Mesendoderm (in vitro differentiated cells): ENCODE measurements around the gene TACC3.

Source experiments
- DNase-seq: peaks from one replicate; pipeline ENCODE4 v3.0.0; 2013
- H2AK5ac ChIP-seq: 2 replicates; pipeline ENCODE4 v1.6.1; 2013; ENCODE audit warnings: low read length, inconsistent platforms
- H2BK120ac ChIP-seq: 2 replicates; pipeline ENCODE4 v1.6.1; 2013; ENCODE audit warnings: low read depth, mild to moderate bottlenecking, low read length, moderate library complexity, mixed read lengths
- H2BK15ac ChIP-seq: replicated peaks from 2 replicates; pipeline ENCODE4 v1.6.1; 2013; ENCODE audit warnings: low read depth, mild to moderate bottlenecking, moderate library complexity
- H2BK5ac ChIP-seq: 2 replicates; pipeline ENCODE4 v1.6.1; 2013; ENCODE audit warnings: low read length, inconsistent platforms
- H3K18ac ChIP-seq: 2 replicates; pipeline ENCODE4 v1.6.1; 2013; ENCODE audit warnings: mild to moderate bottlenecking, low read length, mixed read lengths
- H3K23ac ChIP-seq: one replicate; pipeline ENCODE4 v1.6.1; 2013; ENCODE audit warnings: low read length
- H3K27ac ChIP-seq: 2 replicates; pipeline ENCODE4 v1.5.1; 2013; ENCODE audit warnings: low read depth, mild to moderate bottlenecking, inconsistent platforms, low read length, moderate library complexity
- H3K27me3 ChIP-seq: 2 replicates; pipeline ENCODE4 v1.6.1; 2013; ENCODE audit warnings: low read length, control low read depth, mild to moderate bottlenecking, inconsistent platforms; ENCODE audit not compliant: insufficient read depth, poor library complexity
- H3K36me3 ChIP-seq: 2 replicates; pipeline ENCODE4 v1.6.1; 2013; ENCODE audit warnings: low read length, inconsistent platforms; ENCODE audit not compliant: control insufficient read depth, insufficient read depth
- H3K4ac ChIP-seq: one replicate; pipeline ENCODE4 v1.6.1; 2013; ENCODE audit warnings: low read depth, mild to moderate bottlenecking, low read length, moderate library complexity
- H3K4me1 ChIP-seq: 2 replicates; pipeline ENCODE4 v1.6.1; 2013; ENCODE audit warnings: low read depth, low read length, inconsistent platforms; ENCODE audit not compliant: control insufficient read depth
- H3K4me2 ChIP-seq: 2 replicates; pipeline ENCODE4 v1.6.1; 2013; ENCODE audit warnings: low read length
- H3K4me3 ChIP-seq: 2 replicates; pipeline ENCODE4 v1.5.1; 2013; ENCODE audit warnings: mild to moderate bottlenecking, low read length
- H3K56ac ChIP-seq: one replicate; pipeline ENCODE4 v1.6.1; 2013; ENCODE audit warnings: low read length
- H3K79me1 ChIP-seq: 2 replicates; pipeline ENCODE4 v1.6.1; 2013; ENCODE audit warnings: low read length, inconsistent platforms
- H3K79me2 ChIP-seq: 2 replicates; pipeline ENCODE4 v1.6.1; 2013; ENCODE audit warnings: mild to moderate bottlenecking, low read length; ENCODE audit not compliant: control insufficient read depth, insufficient read depth
- H3K9ac ChIP-seq: 2 replicates; pipeline ENCODE4 v1.6.1; 2013; ENCODE audit warnings: low read length, inconsistent platforms
- H4K5ac ChIP-seq: one replicate; pipeline ENCODE4 v1.6.1; 2013; ENCODE audit warnings: low read length
- H4K8ac ChIP-seq: one replicate; pipeline ENCODE4 v1.6.1; 2013; ENCODE audit warnings: low read depth, mild to moderate bottlenecking, control low read depth, low read length, moderate library complexity
- WGBS: extraction: QIAGEN DNeasy Blood & Tissue Kit; methylation state at CpG from one replicate; pipeline ENCODE4 v1.1.7; 2013; ENCODE audit warnings: low lambda C conversion rate, missing lambda C conversion rate; ENCODE audit not compliant: insufficient coverage; ENCODE audit errors: extremely low coverage; 5-methylcytosine and 5-hydroxymethylcytosine counted together

TACC3 gene

DNA sequence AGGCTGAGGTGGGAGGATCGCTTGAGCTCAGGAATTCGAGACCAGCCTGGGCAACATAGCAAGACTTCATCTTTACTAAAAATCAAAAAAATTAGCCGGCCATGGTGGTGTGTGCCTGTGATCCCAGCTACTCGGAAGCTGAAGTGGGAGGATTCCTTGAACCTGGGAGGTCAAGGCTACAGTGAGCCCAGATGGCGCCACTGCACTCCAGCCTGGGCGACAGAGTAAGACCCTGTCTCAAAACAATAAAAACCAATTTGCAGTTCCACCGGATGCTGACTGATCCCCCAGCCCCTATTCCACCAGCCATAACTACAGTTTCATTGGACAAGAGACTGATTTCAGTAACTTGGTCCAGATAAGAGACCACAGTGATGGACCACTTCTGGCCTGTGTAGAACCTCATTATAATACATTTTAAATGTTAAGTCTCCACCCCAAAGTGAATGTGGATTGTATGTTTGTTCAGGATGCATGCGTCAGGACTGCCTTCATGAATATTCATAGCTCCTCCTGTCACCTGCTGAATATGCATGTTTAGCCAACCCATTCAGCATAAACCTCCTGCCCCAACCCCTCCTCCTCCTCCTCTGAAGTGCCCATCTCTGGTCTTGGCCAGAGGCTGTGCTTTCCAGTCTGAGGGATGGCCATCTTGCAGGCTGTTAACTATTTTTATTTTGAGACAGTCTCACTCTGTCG is 6.9 kb upstream of the TACC3 start:
- peak; percentile 71 for DNase-seq
- H3K23ac ChIP-seq, result no peak overlapping the region
- WGBS, result no CpG with 5 or more reads among the region's 9 CpGs
- no peak overlapping the region for H2BK5ac ChIP-seq
- no peak overlapping the region for H4K5ac ChIP-seq
- peak overlapping the region; percentile 15 for H3K56ac ChIP-seq
- H2BK15ac ChIP-seq, result no peak overlapping the region
- peaks cover 2% of the 10 kb centered on the region for H3K36me3 ChIP-seq
- H3K18ac ChIP-seq, result no peak overlapping the region
- H3K27me3 ChIP-seq, result no peaks in the 10 kb centered on the region
- H3K4me3 ChIP-seq, result no peak overlapping the region
- H3K79me2 ChIP-seq, result peaks cover 17% of the 10 kb centered on the region
- H3K4me1 ChIP-seq, result no peaks in the 10 kb centered on the region
- H2BK120ac ChIP-seq, result no peak overlapping the region
- H3K4ac ChIP-seq, result no peak overlapping the region
- peaks cover 15% of the 10 kb centered on the region for H3K79me1 ChIP-seq
- no peak overlapping the region for H4K8ac ChIP-seq
- no peak overlapping the region for H2AK5ac ChIP-seq
- H3K4me2 ChIP-seq, result no peak overlapping the region
- H3K27ac ChIP-seq, result no peak overlapping the region
- H3K9ac ChIP-seq, result no peak overlapping the region

DNA sequence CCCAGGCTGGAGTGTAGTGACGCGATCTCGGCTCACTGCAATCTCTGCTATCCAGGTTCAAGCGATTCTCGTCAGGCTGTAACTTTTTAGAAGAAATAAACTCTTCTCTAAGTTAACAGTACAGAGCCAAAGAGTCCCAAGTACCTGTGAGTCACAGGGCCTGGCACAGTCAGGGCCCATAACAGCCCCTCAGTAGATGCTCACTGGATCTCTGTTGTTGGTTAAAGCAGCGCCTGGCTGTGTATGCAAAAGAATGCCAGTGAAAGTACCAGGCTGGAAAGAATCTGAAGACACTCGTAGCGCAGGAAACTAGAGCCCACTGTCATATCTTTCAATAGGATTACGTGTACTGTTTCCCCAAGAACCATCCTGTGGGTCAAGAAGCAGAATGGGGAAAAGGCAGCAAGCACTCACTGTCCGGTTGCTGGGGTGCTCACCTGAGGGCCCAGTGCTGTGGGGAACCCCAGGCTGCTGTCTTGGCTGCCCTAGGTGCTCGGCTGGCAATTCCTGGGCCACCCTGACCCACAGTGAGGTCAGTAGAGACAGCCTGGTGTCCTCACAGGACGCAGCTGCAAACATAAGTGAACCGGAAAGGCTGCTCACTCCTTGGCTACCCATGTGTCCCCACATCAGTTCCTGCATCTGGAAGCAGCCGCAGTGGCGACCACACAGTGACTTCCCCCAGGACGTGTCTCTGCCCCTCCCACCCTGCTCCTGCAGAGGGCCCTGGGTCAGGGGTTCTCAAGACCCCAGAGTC is 6.1 kb upstream of the TACC3 start:
- H2BK120ac ChIP-seq, result no peak overlapping the region
- no peak overlapping the region for H2AK5ac ChIP-seq
- H3K27ac ChIP-seq, result no peak overlapping the region
- H4K5ac ChIP-seq, result no peak overlapping the region
- H3K4me2 ChIP-seq, result no peak overlapping the region
- no peak overlapping the region for H2BK5ac ChIP-seq
- no peak overlapping the region for H3K9ac ChIP-seq
- no peak for DNase-seq
- peaks cover 2% of the 10 kb centered on the region for H3K36me3 ChIP-seq
- H3K56ac ChIP-seq, result peak overlapping the region; percentile 2
- no peak overlapping the region for H2BK15ac ChIP-seq
- H3K27me3 ChIP-seq, result no peaks in the 10 kb centered on the region
- no peak overlapping the region for H4K8ac ChIP-seq
- H3K4ac ChIP-seq, result no peak overlapping the region
- H3K4me1 ChIP-seq, result no peaks in the 10 kb centered on the region
- H3K23ac ChIP-seq, result no peak overlapping the region
- peaks cover 13% of the 10 kb centered on the region for H3K79me1 ChIP-seq
- peaks cover 16% of the 10 kb centered on the region for H3K79me2 ChIP-seq
- H3K4me3 ChIP-seq, result no peak overlapping the region
- no CpG with 5 or more reads among the region's 16 CpGs for WGBS
- H3K18ac ChIP-seq, result no peak overlapping the region

DNA sequence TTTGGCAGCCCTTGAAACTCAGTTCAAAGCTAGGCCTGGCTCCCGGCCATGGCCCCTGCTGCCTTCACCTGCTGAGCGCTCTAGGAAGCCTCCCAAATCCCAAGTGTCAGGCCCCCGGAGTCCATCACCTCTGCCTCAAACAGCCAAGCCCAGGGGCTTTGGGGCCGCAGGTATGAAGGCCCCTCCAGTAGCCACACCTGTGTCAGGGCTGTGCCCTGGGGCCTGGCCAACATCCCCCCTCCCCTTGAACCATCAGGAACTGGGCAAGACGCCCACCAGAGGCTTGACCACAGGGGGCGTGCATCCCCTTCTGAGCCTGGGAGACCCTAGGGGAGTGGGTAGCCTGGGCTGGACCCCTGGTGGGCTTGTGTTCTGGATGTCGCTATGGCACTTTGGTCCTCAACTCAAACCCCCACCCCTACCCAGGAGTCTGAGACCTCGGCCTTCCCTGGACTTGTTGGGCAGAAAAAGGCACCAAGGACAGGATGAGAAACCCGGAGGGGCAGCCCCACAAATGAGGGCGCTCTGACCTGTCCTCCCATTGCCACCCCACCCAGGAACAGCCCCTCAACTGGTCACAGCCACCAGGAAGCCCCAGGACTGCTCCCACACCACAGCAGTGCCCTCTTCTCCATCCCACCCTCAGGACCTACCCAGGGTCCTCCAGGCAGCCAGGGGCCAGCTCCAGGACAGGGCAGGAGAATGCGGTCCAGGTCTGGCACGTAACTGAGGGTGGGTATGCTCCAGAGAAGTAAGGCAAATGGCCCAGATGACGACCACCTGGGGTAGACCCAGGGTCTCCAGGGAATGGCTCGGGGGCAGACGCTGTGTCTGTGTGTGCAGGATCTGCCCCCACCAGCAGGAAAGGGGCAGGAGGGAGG is 5.0 kb upstream of the TACC3 start:
- no peak overlapping the region for H3K18ac ChIP-seq
- H3K36me3 ChIP-seq, result peaks cover 2% of the 10 kb centered on the region
- H2BK15ac ChIP-seq, result no peak overlapping the region
- WGBS, result no CpG with 5 or more reads among the region's 15 CpGs
- no peak overlapping the region for H4K8ac ChIP-seq
- no peak overlapping the region for H3K56ac ChIP-seq
- H3K4me2 ChIP-seq, result no peak overlapping the region
- H3K4me3 ChIP-seq, result no peak overlapping the region
- no peak overlapping the region for H2BK5ac ChIP-seq
- no peaks in the 10 kb centered on the region for H3K27me3 ChIP-seq
- no peak overlapping the region for H3K27ac ChIP-seq
- H3K9ac ChIP-seq, result no peak overlapping the region
- H3K4ac ChIP-seq, result no peak overlapping the region
- no peaks in the 10 kb centered on the region for H3K4me1 ChIP-seq
- no peak for DNase-seq
- peaks cover 11% of the 10 kb centered on the region for H3K79me2 ChIP-seq
- no peak overlapping the region for H2BK120ac ChIP-seq
- H3K23ac ChIP-seq, result no peak overlapping the region
- no peak overlapping the region for H4K5ac ChIP-seq
- H3K79me1 ChIP-seq, result peaks cover 7% of the 10 kb centered on the region
- H2AK5ac ChIP-seq, result no peak overlapping the region

DNA sequence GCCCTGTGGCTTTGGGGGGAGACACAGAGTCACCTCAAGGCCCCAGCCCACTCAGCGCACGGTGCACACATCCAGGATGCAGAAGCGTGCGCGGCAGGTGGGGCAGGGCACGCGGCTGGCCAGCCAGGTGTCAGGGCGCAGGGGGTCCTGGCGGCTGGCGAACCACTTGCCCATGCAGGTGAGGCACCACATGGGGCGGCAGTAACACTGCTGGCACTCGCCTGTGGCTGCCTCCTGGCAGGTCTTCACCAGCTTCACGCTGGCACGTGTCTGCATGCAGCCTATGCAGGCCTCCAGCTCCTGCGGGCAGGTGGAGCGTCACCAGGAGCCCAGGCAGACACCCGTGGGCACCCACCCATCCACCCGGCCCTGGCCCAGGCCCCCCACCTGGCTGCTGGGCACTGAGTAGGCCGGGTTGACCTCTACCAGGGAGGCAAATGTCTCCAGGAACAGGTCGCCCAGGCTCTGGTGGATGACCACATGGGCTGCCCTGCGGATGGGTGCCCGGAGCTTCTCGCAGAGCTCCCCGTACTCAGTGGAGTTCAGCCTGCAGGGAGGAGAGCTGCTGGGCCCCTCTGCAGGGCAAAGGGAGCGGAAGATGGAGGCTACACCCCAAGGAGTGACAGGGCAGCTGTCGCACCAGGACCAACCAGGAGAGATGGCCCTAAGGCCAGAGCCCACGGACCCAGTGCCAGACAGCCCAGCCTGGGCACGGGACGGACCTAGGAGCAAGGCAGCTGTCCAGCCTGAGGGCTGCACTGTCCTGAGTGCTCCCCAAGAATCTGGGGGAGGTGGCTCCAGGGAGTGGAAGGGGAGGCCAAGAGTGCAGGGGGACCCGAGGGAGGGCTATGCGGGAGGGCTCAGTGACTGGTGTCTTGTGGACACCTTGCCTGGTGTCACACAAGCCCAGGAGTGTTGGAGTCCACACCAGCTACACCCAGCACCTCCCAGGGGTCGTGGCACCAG is 3.9 kb upstream of the TACC3 start:
- Histone ChIP-seq H2BK15ac (no peak overlapping the region), H2BK120ac (no peak overlapping the region), H3K56ac (no peak overlapping the region), H3K4me1 (peaks cover 1% of the 10 kb centered on the region), H2BK5ac (no peak overlapping the region), H3K18ac (no peak overlapping the region), H3K9ac (no peak overlapping the region), H3K23ac (no peak overlapping the region), H3K27ac (no peak overlapping the region), H3K4me3 (no peak overlapping the region), H3K79me2 (peaks cover 16% of the 10 kb centered on the region), H4K5ac (no peak overlapping the region), H4K8ac (no peak overlapping the region), H3K36me3 (peaks cover 2% of the 10 kb centered on the region), H3K4ac (no peak overlapping the region), H3K4me2 (no peak overlapping the region), H2AK5ac (no peak overlapping the region), H3K27me3 (no peaks in the 10 kb centered on the region), H3K79me1 (peaks cover 8% of the 10 kb centered on the region)
- DNase-seq, result no peak
- no CpG with 5 or more reads among the region's 32 CpGs for WGBS
